Measurements from ENCODE around the gene NKAIN2.

Gene NKAIN2

DNA sequence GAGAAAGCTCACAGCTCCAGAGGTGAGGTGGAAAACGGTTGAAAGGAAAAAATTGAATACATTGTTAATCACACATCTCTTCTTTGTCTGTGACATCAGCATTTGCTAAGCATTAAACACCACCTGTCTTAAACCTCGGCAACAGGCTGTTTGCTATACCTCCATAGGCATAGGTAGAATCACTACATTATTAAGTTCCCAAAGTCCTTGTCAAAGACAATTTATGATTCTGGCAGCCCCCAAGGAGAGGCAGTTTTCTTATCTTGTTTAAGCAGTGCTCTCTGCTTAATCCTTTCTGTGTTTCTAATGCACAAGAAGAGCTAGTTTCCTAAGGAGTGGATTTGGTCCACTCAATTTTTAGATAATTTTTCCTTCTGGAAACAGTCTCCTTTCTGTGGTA is 249.7 kb downstream of the NKAIN2 start:
- no peak for DNase-seq

DNA sequence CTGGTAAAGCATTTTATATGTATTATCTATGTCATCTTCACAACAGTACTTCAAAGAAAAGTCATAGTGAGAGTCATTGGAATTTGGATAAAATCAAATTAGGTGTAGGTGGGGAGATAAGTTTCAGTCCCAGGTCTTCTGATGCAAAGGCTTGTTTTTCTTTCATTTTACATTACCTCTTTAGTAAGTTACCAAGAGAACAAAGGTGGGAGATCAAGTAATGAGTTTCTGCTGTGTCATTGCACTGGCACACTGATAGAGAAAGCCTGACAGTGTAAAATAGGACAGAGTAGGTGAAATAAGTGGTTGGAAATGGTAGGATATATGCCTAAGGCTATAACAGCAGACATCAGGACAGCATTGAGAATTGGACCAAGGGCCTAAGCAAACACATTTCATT is 250.4 kb downstream of the NKAIN2 start:
- DNase-seq, result no peak

DNA sequence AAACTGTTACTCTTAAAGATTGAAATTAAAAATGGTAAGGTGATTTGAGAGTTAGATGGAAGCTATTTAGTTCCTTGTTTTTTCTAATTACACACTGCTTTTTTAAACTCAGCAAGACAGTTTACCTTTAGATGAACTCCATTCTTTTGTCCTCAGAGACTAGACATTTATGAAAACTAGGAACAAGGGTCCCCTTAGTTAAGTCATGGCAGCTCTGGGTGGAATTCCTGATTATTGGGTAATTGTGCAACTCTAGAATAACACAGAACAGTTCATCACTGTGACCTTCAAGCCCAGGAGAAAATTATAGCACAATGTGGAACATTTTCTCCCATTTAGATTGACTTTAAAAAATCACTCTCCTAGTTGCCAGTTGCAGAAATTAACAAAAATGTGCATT is 251.7 kb downstream of the NKAIN2 start:
- no peak for DNase-seq

DNA sequence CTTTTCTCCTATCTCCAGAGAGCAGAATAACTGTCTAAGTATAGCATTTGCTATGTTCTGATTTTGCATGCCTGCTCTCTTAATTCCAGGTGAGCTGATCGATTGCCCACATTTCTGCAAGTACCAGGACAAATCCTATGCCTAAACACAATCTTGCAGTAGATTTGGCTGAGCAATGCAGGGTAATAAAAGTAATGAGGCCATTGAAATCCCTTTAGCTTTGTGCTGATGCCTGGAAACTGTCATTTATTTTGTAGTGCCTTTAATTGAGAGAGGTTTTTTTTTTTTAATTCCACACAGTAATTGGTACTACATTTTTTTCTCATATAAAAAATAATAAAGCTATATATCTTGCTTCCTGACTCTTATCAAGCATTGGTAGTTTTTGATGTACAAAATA is 252.3 kb downstream of the NKAIN2 start:
- DNase-seq, result no peak

DNA sequence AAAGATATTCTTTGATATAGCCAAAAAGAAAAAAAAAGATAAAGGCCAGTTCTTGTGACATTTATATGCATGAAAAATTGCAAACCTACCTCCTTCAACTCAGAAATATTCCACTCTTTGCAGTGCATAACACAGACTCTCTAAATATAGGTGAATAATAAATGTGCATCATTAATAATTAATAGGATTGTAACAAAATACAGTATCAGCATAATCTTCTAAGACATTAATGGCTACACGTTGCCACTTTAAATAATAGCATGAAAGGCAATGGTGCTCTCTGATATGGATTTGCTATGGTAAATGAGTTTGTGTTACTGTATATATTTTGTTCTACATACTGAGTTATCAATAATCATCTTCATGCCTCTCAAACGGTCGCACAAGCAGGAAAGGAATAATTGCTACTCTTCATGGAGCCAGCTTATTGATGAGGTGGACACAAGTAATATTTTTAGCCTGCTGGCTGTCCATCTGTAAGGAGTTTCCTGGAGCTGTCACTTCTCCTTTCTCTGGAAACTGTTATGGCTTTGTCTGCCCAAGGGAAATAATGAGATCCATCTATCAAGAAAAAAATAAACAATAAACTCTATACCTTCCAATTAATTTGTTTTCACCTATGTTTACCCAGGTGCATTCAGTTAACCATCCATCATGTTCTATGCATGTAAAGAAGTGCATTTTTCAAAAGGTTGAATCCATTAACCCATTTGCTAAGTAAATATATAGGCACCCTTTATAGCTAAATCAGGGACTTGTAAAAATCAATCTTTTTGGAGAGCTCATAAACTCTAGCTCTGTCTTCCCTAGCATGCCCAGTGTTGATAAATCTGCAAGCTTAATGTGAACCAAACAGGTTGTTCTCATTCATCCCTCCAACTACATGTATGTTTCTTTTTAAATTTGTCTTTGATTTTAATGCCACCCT is 253.0 kb downstream of the NKAIN2 start:
- no peak for DNase-seq

DNA sequence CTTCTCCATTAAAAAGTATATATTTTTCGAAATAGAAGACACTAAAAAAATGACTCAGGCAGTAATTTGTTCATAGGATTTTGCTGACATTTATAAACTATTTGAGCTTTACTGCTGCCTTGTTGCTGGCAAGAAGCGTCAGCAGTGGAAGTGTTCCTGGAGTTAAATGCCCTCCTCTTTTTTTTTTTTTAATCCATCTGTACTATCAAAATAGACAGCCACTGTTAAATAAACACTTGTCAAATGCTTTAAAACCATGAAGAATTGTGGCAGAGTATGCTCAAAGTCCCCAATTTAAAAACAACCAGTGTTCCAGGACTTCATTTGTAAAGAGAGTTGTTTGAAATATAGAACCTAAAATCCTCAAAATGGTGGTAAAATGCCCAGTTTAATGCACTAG is 253.8 kb downstream of the NKAIN2 start:
- DNase-seq, result no peak

DNA sequence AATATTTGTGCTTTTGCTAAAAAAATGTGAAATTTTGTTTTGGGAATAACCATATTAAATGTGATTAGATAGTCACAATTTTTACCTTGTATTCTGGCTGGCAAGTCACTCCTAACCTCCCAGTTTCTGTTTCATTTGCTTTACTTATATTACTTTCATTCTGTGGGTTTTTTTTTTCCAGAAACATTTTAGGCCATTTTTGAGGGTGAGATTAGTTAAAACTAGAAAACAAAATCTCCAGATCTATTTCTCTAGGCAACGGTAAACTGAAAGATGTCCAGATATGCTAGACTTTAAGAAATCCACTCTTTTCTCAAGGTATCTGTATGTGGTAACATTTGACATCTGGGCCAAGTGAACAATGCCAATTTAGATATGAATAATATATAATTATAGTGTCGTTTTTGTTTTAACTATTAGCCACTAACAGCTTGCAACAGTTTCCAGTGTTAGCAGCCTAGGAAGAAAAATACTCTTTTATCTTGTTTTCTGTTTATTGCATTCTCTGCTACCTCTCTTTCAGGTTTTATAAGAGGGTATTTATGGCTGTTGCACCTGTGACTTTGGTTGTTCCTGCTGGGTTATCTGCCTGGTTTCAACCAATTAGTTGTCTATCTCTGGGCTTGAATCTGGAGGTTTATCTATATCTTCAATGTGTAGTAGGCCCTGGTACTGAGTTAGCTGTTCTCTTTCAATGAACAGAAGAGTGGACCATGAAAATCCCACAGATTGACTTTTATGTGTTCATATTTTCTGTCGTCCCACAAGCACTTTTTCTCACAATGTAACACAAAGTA is 260.9 kb downstream of the NKAIN2 start:
- no peak for DNase-seq

DNA sequence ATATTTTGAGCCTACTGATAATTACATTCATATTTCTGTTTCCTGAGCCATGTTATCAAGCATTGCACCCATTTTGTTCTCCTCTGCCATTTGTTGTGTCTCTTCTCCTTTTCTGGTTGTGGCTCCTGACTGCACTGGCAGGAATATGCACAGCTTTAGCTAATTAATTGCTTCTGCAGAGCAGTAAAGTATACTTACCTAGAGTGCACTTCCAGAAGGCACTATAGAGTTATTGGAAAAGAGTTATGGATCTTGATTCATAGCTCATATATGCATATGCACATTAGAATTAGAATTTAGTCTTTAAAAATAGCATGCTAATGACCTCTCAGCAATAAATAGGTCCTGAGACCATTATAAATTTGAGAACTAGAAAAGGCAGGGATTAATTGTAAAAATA is 262.6 kb downstream of the NKAIN2 start:
- no peak for DNase-seq

DNA sequence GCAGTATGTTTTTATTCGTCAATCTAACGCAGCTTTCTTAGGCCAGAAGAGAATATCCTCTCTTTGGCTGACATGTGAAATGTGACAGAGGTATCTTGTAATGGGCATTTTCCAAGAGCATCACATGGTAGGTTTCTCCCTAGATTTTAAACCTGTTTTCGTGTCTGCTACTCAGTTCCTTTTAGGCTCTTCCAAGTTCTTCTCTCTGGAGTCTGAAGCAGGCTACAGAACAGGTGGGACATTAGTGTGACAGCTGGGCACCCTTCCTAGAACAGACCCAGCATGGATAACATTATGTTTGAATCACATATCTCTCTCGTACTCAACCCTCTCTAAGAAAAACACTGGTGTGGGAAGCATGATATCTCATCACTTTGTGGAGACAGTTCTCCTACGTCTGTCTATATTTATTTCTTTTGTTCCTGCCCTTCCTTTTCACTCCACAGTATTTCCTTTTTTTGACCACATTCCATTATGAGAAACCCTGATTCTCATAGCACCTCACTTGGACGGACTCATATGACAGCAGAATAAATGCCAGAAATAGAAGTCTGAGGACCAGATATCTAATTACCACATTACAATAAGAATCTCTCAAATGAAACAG is 263.4 kb downstream of the NKAIN2 start:
- no peak for DNase-seq

DNA sequence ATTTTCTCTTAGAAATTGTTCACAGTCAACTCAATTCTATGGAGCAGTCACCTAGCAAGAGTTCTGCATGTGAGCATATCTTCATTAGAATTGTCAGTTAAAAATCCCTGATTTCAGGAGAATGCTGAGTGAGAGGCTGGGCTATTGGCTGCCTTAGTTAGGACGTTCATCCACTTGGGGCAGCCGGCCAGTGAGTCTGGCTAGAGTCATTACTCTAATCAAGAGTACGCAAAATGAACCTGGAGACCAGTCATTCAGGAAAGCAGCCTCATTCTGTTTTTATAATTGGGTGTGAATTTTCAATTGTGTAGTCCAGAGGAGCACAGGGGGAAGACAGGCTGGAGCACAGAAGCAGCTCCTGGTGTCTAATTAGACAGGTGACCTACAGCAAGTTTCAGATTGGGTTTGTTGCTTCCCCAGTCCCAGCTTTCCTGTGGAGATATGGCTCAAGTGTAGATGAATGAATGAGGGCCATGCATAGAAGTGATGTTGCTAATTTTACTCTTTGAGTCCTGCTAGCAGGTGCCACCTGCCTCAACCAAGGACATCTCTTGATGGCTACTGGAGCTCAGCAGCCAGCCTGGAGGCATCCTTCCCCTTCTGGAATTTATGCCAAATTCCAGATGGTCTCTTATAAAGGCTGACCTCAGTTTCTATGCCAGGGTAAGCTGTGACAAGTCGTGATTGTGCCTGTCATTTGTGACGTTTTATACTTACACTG is 265.7 kb downstream of the NKAIN2 start:
- DNase-seq, result no peak

DNA sequence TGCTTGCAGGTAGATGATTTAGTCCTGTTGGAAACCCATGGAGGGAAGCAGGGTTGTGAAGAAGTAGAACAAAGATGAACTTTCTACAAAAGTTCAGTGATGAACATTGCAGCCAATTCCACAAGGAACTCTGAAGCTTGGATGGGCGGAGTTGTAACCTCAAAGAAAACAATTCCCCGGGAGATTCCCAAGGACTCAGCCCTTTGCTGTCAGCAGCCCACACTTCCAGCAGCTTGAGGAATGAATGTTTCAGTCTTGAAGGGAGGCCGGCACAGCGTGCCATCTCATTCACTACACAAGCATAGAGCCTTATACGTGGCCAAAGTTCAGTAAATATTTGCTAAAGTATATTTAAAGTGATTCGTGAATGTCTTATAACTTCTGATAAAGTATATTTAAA is 269.4 kb downstream of the NKAIN2 start:
- DNase-seq, result no peak

DNA sequence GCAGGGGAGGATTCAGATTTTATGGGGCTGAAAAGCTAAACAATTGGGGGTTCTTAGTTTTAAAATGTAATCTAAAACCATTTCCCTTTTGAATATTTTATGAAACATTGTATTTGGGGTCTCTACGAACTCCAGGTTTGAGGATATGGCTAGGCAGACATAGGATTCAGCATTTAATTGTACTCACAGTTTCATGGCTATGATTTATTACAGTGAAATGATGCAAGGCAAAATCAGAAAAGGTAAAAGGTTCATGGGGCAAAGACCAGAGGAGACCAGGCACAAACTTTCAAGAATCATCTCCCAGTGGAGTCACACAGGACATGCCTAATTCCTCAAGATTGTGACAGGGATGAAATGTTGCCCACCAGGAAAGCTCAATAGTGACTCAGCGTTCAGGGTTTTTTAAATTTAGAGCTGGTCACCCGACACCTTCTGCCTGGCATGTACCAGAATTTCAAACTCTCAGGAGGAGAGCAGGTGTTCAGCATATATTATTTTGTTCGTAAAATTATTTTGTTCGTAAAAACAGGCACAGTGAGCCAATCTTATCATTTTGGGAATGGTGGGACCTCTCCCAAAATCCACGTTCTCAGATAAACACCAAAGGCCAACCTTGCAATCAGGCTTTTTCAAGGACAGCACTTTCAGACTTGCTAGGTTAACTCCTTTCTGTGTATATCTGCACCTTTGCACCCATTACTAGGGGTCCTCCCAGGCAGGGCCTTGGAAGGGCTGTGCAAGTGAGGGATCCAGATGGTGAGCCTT is 270.3 kb downstream of the NKAIN2 start:
- no peak for DNase-seq

DNA sequence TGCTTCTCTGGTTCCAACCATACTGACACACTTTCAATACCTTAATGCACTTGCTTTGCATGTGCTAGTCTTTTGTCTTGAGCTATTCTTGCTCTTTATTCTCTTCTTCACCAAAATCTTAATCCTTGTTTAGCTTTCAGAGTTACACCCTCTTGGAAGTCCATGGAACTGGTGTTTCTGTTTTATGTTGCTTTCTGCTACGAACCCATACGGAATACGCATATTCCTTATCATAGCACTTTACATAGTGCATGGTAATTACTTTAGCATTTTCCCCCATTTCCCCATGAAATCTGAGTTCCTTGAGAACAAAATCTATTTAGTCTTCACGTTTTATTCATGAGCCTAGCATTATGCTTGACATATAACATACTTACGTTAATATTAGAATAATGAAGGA is 270.9 kb downstream of the NKAIN2 start:
- DNase-seq, result no peak

DNA sequence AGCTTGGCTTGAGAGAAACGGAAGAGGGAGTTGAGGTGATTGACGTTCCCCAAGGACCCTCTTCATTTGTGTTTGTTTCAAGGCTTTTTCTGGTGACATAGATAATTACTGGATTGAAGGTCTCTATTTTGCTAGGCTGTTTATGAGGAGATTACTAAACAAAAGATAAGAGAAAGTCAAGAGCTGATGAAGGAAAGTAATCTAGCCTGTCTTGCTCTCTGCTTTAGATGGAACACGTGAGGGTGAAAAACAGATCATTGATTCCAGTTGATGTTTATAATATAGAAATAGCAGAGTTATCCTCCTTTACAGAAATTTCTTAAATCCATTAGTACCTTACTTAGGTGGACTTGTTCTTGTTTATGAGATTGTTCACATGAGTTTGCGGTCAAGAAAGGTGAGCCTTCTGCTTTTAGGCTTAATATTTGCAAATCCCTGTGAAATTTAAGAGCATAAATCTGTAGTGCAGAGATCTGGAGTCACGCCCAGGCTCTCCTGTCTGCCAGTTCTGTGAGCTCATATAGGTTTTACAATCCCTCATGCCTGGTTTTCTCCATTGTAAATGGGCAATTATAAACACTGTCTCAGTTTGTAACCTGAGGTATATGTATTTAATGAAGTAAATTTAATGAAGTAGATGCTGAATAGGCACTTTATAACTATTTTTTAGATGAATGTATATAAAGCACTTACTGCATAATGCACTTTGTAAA is 272.8 kb downstream of the NKAIN2 start:
- no peak for DNase-seq

DNA sequence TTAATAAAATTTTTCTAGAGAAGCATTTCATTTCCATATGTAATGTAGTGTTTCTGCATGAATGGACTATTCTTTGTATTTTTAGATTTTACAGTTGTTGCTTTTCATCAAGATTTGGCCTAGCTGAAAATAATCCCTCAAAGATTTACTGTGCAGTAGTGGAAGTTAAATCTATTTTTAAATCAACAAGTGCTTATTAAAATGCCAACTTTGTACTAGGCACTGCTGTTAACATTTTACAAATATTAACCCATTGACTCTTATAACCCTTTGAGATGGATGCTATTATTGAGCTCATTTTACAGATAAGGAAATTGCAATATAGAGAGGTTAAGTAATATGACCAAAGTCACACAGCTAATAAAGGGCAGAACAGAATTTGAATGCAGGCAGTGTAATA is 274.5 kb downstream of the NKAIN2 start:
- no peak for DNase-seq

DNA sequence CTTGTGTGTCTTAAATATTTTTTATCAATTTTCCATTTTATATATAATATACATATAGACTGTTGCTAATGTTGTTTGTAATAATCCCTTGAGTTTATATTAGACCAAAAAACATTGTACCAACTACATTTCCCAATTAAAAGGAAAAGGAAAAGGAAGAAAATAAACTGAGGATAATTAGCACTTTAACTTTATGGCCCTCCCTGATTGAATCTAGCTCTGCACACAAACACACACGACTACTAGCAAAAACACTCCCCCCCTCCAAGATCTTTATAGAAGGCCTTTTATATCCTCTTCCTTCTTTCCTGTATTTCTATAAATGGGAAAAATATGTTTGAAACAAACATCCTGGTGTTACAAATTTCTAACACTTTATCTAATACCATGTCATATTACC is 276.8 kb downstream of the NKAIN2 start:
- DNase-seq, result no peak

DNA sequence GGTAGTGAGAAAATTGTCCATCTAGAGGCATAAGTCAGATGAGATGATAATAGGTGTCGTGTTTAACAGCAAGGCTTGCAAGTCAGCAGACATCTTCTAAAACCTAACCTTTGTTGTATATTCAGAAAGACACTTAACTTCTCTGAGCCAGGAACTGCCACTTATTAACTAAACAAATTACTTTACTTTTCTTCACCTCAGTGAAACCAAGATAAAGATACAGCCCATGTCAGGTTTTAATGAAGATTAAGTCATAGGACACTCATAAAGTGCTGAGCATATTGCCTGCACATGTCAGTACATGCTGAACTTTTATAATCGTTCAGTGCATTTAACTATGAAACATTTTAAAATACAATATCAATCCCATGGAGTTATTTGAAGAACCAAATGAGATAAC is 286.8 kb downstream of the NKAIN2 start:
- DNase-seq, result no peak

DNA sequence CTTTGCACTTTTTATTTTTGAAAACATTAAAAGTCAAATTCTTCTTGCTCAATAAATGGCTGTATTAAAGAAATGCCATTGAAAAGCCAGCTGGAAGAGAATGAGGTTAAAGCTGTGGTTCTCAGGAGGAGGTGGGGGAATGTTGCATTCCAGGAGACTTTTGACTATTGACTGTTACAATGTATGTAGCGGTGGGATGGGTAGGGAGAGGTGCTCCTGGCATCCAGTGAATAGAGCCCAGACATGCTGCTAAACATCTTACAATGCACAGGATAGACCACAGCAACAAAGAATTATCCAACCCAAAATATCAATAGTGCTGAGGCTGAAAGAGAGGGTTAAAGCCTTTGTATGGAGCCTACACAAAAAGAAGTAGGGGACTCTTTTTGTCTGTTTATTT is 295.9 kb downstream of the NKAIN2 start:
- no peak for DNase-seq

DNA sequence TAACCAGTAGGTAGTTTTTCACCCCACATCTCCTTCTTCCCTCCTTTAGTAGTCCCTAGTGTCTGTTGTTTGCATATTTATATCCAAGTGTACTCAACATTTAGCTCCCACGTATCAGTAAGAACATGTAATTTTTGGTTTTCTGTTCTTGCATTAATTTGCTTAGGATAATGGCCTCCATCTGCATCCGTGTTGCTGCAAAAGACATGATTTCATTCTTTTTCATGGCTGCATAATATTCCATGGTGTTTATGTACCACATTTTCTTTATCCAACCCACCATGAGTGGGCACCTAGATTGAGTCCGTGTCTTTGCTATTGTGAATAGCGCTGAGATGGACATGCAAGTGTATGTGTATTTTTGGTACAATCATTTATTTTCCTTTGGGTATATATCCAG is 306.8 kb downstream of the NKAIN2 start:
- DNase-seq, result no peak

DNA sequence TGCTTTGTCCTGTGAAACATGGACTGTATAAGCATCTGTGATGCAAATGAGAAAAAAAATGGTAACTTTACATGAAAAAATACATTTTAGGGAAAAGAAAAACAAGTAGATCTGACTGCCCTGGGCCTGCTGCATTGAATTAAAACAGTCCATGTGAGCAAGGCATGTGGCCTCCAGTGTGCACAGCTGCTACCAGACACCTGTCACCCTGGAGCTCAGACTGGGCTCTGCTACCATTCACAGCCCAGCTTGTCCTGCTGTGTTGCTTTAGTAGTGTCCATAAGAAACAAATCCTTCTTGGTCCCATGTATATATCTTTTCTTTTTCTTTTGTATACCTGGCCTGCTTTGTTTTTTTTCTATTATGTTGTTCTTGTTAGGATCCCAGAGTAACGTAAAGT is 315.9 kb downstream of the NKAIN2 start:
- no peak for DNase-seq

DNA sequence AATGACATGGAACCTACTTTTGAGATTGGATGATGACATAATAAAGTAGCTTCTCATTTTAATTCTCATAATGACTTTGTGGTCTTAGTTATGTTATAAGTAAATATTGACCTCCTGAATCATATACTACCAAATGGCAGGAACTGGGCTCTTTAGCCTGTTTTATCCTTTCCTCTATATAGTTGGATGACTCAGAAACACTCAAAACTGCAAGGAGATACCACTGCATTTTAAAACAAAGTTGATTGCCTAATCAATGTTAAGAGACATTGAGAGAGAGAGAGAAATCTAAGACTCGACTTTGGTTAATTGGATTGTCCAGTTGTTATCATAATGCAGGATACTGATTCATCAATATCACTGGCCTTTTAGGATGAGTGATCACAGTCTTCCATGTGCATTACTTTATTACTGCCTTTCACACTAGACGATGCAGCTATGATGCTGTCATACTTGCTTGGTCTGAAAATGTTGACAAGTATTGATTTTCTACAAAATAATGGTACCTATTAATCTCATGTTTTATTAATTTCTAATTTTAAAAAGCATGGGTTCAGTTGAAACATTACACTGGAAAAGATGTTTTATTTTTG is 320.0 kb downstream of the NKAIN2 start:
- no peak for DNase-seq

Data from GDM1 (cell line).